Astrocyte of the hippocampus (primary cell): Measurements from ENCODE around the gene SHISA7.
A peak's percentile ranks its signal among the peaks of the same experiment; 100 is the strongest.
"Not testable (repeated sequence)": the region's sequence is repeated elsewhere in the genome, so short reads cannot be mapped to it uniquely, and the experiment has no call there.

Source experiments
- DNase-seq: peaks from one replicate; pipeline ENCODE4 v3.0.0; 2011; ENCODE audit warnings: low read depth, low spot score

SHISA7 gene

DNA sequence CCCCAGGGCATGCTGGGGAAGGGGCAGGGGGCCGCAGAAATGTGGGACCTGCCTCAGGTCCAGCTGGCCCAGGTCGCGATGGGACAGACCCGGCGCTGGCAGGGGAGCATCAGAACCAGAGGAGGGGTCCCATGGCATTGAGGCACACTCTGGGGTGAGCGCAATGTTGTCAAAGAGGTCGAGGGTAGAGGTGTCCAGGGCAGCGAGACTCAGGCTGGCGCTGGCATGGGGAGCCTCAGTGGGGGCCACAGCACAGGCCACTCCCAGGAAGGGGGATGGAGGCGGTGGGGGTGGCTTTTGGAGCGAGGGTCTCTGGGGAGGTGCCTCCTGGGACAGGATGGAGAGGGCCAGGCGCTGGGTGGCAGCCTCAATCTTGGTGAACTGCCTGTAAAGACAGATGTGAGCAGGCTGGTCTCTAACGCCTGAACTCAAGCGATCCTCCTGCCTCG is 20.5 kb upstream of the SHISA7 start:
- DNase-seq, result no peak

DNA sequence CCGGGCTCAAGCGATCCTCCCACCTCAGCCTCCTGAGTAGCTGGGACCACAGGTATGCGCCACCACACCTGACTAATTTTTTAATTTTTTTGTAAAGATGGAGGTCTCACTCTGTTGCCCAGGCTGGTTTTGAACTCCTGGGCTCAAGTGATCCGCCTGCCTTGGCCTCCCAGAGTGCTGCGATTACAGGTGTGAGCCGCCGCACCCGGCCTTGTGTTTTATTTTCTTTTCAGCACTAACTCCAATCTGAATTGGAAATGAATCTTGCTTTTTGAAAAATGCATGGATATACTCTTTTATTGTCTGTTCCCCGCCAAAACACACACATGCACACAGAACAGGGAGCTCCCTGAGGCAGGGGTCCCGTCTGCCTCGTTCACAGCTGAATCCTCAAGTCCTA is 19.6 kb upstream of the SHISA7 start:
- DNase-seq, result no peak

DNA sequence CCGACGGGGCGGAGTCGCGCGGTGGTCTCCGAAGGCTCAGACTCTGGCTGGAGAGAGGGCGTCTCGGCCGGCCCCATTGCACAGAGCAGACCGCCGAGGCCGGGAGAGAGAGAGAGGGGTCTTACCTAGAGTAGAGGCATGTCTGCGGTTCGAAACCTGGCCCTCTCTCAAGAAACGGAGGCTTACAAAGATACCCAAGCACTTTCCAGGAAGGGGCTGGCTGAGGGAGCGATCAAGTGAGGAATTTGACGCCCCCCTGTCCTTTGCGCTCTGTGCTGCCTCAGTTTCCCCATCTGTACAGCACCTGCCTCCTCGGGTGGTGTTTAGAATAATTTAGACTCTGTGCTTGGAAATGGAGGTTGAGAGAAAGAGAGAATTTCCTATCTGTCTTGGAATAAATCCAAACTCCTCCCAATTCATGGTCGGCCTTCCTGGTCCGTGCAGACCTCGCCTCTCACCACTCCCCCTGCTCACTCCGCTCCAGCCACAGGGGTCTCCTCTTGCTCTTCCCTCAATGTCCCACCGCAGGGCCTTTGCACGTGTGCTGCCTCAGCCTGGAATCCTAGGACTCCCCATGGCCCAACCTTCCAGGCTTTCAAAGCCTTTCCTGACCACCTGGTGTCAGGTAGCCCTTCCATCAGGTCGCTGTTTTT is 19.0 kb upstream of the SHISA7 start:
- DNase-seq, result no peak

DNA sequence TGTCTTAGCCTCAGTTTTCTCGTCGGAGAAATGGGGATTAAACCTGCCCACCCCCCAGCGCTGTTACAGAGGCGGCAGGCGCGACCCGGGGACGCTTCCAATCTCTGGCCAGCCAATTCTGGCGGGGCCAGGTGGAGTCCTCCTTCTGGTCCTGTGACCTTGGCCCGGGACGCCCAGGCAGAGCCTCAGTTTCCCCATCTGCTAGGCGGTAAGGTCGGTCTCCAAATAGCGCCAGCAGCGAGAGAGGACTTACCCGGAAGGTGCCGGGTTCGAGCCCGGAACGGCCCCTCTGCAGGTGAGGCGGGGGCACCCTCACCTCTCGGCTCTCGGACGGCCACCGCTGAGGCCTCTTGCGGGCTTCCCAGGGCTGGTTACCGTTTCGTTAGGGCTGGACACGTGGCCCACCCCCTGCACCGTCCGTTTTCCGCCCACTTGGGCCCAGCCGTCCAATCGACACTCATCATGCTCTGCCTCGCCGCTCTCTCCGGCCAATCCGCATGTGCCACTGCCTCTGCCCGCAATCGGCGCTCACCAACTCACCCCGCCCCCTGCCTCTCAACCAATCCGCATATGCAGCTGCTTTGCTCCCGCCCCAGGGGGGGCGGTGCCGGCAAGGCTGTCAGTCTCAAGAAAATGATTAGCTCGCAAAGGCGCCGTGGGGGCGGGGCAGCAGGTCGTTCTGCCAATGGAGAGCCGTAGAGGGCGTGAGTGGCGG is 18.3 kb upstream of the SHISA7 start, which contains the start of gene ISOC2:
TSS of gene ISOC2 (minus strand) at position 384 of the 715 bp plus-strand sequence. CDS start 5,156 bp downstream, outside the sequence.
- DNase-seq, result peak; percentile 100

DNA sequence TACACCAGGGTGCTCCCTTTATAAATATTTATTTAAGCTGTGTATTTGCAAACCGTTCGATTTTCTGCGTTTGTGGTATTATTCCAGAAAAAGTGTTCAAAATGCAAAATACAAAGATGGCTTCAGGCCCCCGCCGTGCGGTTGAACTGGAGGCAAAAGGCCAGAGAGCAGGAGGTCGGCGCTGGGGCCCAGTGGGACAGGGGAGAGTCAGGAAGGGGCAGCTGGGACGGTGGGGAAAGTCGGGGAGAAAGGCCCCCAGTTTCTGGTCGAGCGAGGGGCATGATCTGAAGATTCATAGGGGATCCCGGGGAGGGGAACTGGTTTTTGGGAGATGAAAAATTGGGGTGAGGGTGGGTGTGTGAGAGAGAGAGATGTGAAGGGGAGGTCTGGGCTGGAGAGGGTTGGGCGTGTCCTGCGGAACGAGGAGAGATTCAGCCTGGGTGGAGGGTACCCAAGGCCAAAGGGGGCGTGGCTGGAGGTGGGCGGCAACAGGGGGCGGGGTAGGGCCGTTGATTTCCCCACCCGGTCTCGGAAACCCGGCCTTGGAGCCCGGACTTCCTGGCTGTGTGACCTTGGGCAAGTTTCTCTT is 17.7 kb upstream of the SHISA7 start:
- DNase-seq, result peak; percentile 88

DNA sequence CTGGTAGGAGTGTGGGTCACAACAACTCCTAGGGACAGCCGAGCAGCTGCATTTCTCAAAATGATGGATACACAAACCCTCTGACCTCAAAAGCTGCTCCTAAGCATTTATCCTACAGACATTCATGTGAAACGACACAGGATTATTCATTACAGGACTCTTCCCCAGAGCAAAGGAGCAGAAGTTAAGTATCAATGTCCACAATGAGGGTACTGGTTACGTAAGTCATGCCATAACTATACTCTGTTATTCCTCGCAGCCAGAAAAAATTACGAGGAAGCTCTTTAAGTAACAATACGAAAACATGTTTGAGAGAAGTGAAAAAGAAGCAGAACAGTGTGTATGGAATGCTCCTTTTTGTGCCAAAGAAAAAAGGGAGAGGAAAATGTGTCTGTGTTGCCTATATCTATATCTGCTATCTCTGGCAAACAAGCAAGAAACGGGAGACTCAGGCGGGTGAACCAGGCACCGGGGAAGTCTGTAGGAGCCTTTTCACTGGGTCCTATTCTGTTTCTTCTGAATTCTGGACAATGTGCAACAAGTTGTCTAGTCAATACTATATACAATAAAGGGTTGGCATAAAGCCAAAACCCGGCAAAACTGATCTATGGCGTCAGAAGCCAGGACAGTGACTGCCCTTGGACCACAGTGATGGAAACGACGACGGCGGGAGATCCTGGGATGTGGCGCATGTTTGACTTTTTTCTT is 17.0 kb upstream of the SHISA7 start:
- peak; percentile 29 for DNase-seq

DNA sequence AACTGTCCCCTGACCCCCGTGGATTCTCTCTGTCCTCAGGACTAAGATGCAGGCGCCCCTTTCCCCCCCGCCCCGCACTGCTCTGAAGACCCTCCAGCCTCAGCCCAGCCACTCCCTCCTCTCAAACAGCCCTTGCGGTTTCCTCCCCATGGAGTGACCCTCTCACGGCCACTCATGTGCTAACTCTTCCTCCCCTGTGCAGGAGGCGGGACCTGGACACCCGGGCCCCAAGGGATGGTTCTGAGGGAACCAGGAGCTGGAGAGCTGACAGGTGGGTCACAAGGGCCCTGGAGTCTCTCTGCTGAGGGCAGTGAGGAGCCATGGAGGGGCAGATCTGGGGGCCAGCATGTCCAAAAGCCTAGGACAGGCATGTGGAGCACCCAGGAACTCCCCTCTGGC is 16.4 kb upstream of the SHISA7 start:
- DNase-seq, result no peak

DNA sequence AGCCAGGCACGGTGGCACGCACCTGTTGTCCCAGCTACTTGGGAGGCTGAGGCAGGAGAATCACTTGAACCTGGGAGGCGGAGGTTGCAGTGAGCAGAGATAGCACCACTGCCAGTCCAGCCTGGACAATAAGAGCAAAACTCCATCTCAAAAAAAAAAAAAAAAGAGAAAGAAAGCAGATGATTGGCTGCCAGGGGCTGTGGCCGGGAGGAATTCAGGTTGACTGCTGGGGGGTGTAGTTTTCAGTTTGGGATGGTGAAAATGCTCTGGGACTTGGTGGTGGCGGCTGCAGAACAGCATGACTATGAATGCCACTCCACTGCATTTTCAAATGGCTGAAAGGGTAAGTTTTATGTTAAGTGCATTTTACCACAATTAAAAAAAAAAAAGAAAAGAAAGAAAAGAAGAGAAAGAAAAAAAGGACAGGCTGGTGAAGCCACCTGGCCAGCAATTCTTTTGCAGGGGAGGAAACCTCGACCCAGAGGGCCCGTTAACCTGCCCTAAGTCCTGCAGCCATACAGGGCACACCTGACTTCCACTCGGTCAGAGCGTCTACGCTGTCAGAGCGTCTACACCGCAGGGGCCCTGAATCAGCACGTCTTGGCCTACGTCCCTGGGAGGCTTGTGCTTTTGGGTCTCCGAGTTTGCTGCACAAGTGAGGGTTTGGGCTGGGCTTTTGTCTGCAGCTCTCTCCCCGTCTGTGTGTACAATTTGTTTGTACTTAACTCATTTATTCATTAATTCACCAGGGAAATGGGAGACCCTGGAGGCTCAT is 14.8 kb upstream of the SHISA7 start:
- DNase-seq, result no peak

DNA sequence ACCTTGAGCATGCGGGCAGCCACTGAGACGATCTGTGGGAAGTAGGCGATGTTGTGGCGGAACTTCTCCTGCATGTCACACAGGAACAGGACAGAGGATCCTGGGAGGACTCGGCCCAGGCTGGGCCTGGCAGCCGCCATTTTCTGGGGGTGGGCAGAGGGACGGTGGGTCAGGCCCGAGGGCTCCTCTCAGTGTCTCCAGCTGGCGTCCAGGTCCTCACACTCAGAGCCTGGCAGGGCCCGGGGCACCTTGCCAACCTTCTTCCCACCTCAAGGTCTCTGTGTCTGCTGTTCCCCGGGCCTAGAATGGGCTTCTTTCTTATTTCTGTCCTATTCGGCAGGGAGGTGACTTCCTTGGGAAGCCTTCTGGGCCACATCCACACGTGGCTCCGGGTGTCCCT is 13.2 kb upstream of the SHISA7 start:
- DNase-seq, result no peak

DNA sequence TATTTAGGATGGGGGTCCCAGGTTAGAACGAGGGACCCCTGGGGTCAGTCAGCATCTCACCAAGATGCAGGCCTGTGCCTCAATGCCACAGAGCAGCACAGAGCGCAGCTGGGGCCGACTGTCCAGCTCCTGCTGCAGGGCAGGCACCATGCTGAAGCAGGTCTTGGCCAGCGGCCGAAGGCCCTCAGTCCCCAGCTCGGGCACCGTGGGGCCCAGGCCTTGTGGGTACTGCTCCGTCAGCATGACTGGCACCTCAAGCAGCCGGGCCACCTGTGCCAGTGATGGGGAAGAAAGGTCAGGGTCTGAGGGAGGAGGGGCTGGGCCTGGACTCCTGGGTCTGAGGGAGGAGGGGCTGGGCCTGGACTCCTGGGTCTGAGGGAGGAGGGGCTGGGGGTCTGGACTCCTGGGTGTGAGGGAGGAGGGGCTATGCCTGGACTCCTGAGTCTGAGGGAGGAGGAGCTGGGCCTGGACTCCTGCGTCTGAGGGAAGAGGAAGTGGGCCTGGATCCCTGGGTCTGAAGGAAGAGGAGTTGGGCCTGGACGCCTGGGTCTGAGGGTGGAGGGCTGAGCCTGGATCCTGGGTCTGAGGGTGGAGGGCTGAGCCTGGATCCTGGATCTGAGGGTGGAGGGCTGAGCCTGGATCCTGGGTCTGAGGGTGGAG is 12.6 kb upstream of the SHISA7 start:
- DNase-seq, result no peak

DNA sequence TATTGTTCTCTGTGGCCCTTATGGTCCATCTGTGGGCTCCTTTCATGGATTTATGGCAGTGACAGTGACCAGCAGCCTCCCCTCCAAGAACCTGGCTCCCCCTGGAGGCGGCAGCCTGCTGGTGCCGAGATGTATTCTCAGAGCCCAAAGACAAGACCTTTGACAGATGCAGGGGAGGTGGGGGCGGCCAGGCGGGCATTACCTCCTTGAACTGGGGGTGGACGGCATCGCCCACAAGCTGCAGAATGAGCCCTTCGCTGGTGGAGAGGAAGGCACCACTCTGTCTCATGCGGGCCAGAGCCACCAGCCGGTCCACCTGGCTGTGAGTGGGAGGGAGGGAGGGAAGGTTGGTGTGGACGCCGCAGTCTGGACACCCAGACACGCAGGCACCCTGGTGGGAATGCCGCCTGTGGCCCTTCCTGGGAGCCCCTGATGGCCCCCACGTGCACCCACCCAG is 11.7 kb upstream of the SHISA7 start:
- DNase-seq, result peak; percentile 44

DNA sequence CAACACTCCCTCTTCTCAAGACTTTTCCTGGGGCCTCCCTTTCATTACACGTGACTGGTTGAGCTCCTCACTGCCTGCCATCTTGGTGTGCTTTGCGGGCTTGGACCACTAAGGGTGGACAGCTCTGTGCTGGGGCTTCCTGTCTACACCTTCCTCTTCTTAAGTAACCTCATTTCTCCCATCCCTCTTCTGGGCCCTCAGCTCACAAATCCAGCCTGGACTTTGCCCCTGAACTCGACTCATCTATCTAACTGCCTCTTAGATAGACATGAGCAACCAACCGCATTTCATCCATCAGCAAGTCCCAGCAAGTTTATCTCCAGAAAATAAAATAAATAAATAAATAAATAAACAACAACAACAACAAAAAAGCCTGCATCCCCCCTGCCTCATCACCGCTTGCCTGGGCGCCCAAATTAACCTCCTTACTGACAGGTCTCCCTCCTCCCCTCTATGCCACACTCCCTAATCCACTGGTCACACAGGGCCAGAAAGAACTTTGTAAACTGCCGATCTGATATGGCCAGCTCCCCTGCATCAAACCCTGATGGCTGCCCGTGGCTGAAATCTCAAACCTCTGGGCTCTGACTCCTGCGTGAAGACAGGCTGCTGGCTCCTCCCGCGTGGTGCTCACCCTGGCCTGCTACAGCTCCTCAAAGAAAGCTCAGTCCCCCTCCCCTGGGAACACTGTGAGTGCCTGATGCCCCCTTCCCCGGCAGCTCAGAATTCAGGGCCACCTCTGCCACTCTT is 10.6 kb upstream of the SHISA7 start:
- no peak for DNase-seq

DNA sequence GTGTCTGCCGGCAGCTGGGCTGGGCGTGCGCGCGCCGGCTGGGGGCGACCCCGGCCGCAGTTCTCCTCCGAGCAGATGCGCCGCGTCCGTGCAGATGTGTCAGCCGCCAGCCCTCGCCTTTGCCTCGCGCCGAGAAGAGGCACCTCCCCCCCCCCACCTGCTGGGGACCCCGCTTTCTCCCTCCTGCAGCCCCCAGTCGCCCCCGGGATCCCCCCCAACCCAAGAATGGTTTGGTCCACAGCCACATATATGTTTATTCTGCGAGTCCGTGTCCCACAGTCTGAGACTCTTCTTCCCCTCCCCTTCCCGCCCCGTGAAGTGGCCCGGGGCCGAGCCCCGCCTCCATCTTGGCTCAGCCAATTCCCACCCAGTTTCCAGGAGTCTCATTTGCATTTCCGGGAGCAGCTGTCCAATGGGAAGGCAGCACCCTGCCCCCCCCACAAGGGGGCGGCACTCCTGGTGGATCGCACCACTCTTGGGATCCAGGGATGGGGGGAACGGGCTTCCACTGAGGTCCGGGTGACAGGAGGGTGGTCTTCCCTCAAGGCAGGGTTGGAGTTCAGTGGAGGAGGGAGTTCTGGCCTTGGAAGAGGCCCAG is 9.7 kb upstream of the SHISA7 start:
- DNase-seq, result peak; percentile 82

DNA sequence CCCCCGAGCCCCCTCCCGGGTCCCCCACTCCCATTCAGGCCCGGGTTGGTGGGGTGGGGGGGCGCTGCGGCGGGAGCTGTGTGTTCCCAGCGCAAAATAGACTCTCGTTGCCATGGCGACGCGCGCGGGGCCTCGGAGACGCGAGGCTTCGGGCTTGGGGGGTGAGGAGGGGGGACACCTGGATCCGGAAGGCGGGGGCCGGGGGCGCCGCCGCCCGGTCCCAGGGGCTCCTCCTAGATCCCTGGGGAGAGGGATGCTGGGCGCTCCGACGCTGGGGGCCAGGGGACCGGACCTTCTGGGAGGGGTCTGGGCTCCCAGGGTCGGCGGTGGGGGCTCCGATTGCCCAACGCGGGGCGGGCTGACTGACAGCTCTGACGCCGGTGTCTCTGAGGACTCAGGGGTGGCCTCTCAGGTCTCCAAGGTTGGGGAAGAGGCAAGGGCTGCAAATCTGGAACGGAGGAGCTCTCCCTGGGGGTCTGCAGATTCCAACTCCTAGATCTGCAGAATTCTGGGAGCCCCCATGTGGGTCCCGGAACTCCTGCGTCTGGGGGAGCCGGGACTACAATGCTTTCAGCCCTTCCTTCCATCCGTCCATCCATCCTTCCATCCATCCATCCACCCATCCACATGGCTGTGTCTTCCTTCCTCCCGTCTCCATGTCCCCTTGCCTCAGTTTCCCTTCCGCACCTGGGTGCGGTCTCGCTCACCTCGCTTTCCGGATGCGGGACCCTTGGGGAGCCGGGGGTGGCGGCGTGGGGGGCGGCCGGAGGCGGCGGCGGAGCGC is 9.1 kb upstream of the SHISA7 start:
- DNase-seq, result no peak

DNA sequence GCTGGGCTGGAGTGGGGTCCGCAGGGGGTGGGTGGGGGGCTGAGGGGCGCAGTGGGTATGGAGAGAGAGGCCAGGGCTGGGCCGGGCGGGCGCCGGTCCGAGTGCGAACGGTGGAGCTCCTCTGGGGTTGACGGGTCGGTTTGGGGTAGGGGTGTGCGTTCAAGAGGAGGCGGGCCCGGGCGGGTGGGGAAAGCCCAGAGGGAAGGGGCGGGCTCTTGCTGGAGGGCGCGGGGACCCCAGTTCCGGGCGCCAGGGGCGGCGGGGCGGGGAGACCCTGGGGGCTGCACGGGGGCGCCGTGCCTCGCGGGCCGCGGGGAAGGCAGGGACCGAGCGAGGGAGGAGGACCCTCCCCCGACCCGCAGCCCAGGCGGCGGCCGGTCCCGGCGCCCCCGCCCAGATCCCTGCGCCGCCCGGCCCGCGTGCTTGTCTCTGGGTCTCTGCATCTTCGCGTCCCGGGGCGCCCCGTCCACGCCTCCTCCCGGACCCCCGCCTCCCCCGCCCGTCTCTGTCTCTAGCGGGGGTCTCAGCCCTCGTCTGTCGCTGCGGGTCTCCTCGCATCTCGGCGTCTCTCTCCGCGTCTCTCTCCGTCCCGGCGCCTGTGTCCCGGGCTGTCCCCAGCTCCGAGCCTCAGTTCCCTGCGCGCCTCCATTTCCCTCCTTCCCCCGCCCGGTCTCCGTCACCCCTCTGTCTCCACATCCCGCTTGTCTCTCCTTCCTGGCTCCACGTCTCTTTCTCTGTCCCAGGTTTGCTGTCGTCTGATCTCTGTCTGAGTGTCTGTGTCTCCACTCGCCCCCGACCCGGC is 8.3 kb upstream of the SHISA7 start:
- DNase-seq, result no peak

DNA sequence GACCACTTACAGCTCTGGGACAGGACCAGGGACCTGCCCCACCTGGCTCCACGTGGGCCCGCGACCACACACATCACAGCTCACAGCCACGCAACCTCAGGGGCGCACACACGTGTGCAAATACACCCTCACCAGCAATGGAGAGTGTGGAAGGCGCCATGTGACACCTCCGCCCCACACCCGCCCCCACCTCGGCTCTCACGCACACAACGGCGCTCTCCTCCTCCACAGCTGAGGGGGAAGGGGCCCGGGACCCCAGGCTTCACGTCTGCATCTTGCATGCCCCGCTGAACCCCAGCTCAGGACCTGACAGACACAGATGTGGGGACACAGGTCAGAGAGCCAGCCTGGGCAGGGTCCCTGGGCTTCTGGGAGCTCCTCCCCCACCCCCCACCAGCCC is 6.4 kb upstream of the SHISA7 start:
- DNase-seq, result no peak

DNA sequence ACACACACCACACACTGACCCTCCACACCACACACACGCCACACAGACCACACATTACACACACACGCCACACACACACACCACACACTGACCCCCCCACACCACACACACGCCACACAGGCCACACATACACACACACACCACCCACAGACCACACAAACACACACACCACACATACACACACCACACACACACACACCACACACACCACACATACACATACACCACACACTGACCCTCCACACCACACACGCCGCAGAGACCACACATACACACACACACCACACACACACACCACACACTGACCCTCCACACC is 5.0 kb upstream of the SHISA7 start:
- DNase-seq, result not testable (repeated sequence)
